ENCODE measurements around the gene MPPED2. TPM values are rescaled to one million over a fixed set of nuclear protein-coding genes. Genes with fewer than 3 reads are reported as not detected.

MPPED2 gene
- total RNA-seq, 4 donors from 2014 or later, result 0.37 to 1.8 (median 1.3) TPM

GRCh38 chr11:30594646-30595411, 8.7 kb upstream of the MPPED2 start:
- TF ChIP-seq CTCF (IDR thresholded peaks at IDR 0.05) (no peak), POLR2A (IDR thresholded peaks at IDR 0.05) (no peak)

GRCh38 chr11:30587269-30587812, 1.2 kb upstream of the MPPED2 start:
- intact Hi-C loops (cut with DNase I; ENCODE audit: low total_unique reads), result no loop called here
- 67 to 82% methylated on average over 1 of the region's 1 CpG for WGBS, 2 donors
- H3K4me3 ChIP-seq (ENCODE audit: low read depth, poor library complexity, severe bottlenecking), result no peak overlapping the region
- no peak for DNase-seq (ENCODE audit: low spot score in 2 of 2)
- no peak for TF ChIP-seq POLR2A (IDR thresholded peaks at IDR 0.05)
- no peak for TF ChIP-seq CTCF (IDR thresholded peaks at IDR 0.05)

More at GRCh38 chr11:30594646-30595411, 8.7 kb upstream of the MPPED2 start:
- H3K4me3 ChIP-seq (ENCODE audit: low read depth, poor library complexity, severe bottlenecking), result no peak overlapping the region
- DNase-seq (ENCODE audit: low spot score in 2 of 2), result no peak
- WGBS, 2 donors, result 52 to 54% methylated on average over 8 of the region's 8 CpGs
- intact Hi-C loops (cut with DNase I; ENCODE audit: low total_unique reads), result no loop called here

- intact Hi-C loops (cut with DNase I; ENCODE audit: low total_unique reads), result no loop called here
- 0 to 1% methylated on average over 7 to 16 of the region's 42 CpGs for WGBS, 2 donors
- no peak for TF ChIP-seq POLR2A (IDR thresholded peaks at IDR 0.05)
- no peak for TF ChIP-seq CTCF (IDR thresholded peaks at IDR 0.05)
- DNase-seq (ENCODE audit: low spot score in 2 of 2), result peak in 1 of 2 donors; percentile 86
- peak overlapping the region; percentile 54 for H3K4me3 ChIP-seq (ENCODE audit: low read depth, poor library complexity, severe bottlenecking)
Measured at GRCh38 chr11:30585892-30586250, 282 bp downstream of the MPPED2 start.

- intact Hi-C loops (cut with DNase I; ENCODE audit: low total_unique reads), result no loop called here
- 1% methylated on average over 41 to 42 of the region's 74 CpGs for WGBS, 2 donors
- TF ChIP-seq CTCF (IDR thresholded peaks at IDR 0.05), result no peak
- TF ChIP-seq POLR2A (IDR thresholded peaks at IDR 0.05), result no peak
- DNase-seq (ENCODE audit: low spot score in 2 of 2), result peak in 1 of 2 donors; percentile 88
- H3K4me3 ChIP-seq (ENCODE audit: low read depth, poor library complexity, severe bottlenecking), result peak overlapping the region; percentile 54
Measured at GRCh38 chr11:30585125-30585891, 845 bp downstream of the MPPED2 start.

GRCh38 chr11:30583476-30584280, 2.5 kb downstream of the MPPED2 start:
- 20 to 22% methylated on average over 29 of the region's 29 CpGs for WGBS, 2 donors
- intact Hi-C loops (cut with DNase I; ENCODE audit: low total_unique reads), result no loop called here
- TF ChIP-seq CTCF (IDR thresholded peaks at IDR 0.05) (no peak), POLR2A (IDR thresholded peaks at IDR 0.05) (no peak)
- H3K4me3 ChIP-seq (ENCODE audit: low read depth, poor library complexity, severe bottlenecking), result no peak overlapping the region
- DNase-seq (ENCODE audit: low spot score in 2 of 2), result peak in 1 of 2 donors; percentile 84

Measured in lower leg skin (tissue), 4 donors.